ENCODE measurements around the gene TMEM125. TPM values are rescaled to one million over a fixed set of nuclear protein-coding genes. Genes with fewer than 3 reads are reported as not detected.

The TMEM125 gene
- total and polyA plus RNA-seq, 10 of the 15 experiments (the other 5 are each of a cell fraction or from before 2014, with no cell fraction given): 0.28 TPM; not detected in 9

- no peak for TF ChIP-seq ZNF24 (IDR thresholded peaks at IDR 0.05)
- TF ChIP-seq TCF3 (IDR thresholded peaks at IDR 0.05; ENCODE audit: borderline replicate concordance, insufficient read depth, low read depth, low read length): no peak
- TF ChIP-seq CBX3 (IDR thresholded peaks at IDR 0.05; ENCODE audit: borderline replicate concordance, low read depth): no peak
- no peak for TF ChIP-seq SRF (IDR thresholded peaks at IDR 0.05; ENCODE audit: low read depth in 2 of 2, low read length in 2 of 2)
- no peak for TF ChIP-seq BMI1 (IDR thresholded peaks at IDR 0.05; ENCODE audit: borderline replicate concordance)
- no peak for TF ChIP-seq TCF12 (IDR thresholded peaks at IDR 0.05; ENCODE audit: low read depth, low read length)
- no peak for TF ChIP-seq GATAD2B (conservative IDR thresholded peaks at IDR 0.05; ENCODE audit: low read depth)
- no peak for TF ChIP-seq NR2F1 (conservative IDR thresholded peaks at IDR 0.05)
- TF ChIP-seq RUNX3 (IDR thresholded peaks at IDR 0.05; ENCODE audit: low read length): no peak
- Histone ChIP-seq H3K9me3 (replicated peaks; ENCODE audit: control insufficient read depth, insufficient read depth, low read length) (no peaks in the 10 kb centered on the region), H3K4me1 (ENCODE audit: control insufficient read depth, insufficient read depth, low read length) (peaks cover 13% of the 10 kb centered on the region), H3K4me2 (ENCODE audit: control insufficient read depth, insufficient read depth) (no peak overlapping the region), H3K27ac (ENCODE audit: control insufficient read depth, insufficient read depth) (no peak overlapping the region), H2AFZ (ENCODE audit: control insufficient read depth, low read depth, low read length) (no peak overlapping the region), H3K9ac (ENCODE audit: control insufficient read depth, insufficient read depth, low read length) (no peak overlapping the region), H3K36me3 (ENCODE audit: control insufficient read depth in 2 of 2, insufficient read depth in 2 of 2, low read length in 1 of 2) (no peaks in the 10 kb centered on the region), H3K4me3 (no peak overlapping the region), H3K79me2 (ENCODE audit: control insufficient read depth, insufficient read depth, low read length) (no peaks in the 10 kb centered on the region), H4K20me1 (ENCODE audit: control insufficient read depth, insufficient read depth) (no peaks in the 10 kb centered on the region), H3K27me3 (replicated peaks in 1 of 2; ENCODE audit: control insufficient read depth in 2 of 2, insufficient read depth in 2 of 2, low read length in 1 of 2) (no peaks in the 10 kb centered on the region)
- BruUV-seq (replicated peaks): no TSS peak
- FAIRE-seq: no peak
- ChIA-PET RAD21 (ENCODE audit: unreplicated experiment) (interaction anchor here (1.3 to 4.7 kb wide), 7 partner anchors 13 to 96 kb away, joined by 3 to 30 read pairs (median 6); partner anchors contain the start of gene CDC20), POLR2A (interaction anchor here (1.4 to 3.0 kb wide), 3 partner anchors 8 to 55 kb away, joined by 3 to 11 read pairs (median 4); partner anchors contain the start of gene C1orf210), SMC1A (ENCODE audit: uncharacterized antibody, unreplicated experiment) (interaction anchor here (1.2 to 5.9 kb wide), 8 partner anchors 13 to 74 kb away, joined by 3 to 40 read pairs (median 4); partner anchors contain the start of genes CDC20 and ELOVL1), CTCF (interaction anchor here (1.2 to 4.3 kb wide), 4 partner anchors 8 to 55 kb away, joined by 3 to 19 read pairs (median 5); partner anchors contain the start of gene C1orf210)
- 69% methylated on average over 7 of the region's 7 CpGs for WGBS (ENCODE audit: insufficient coverage, insufficient replicate concordance, low lambda C conversion rate, missing lambda C conversion rate)
- ATAC-seq: no peak
- in situ Hi-C loops (cut with MboI) (no loop called here), intact Hi-C loops (cut with micrococcal nuclease; ENCODE audit: unreplicated experiment) (loop anchor here (2.0 kb wide), 1 partner anchor 55 kb away; no protein-coding TSS in a partner anchor)
- no peak for DNase-seq (ENCODE audit: low read depth, low spot score)
Observed at GRCh38 chr1:43293896-43294760, 24.3 kb downstream of the TMEM125 start.

Data from GM12878 (cell line).